ENCODE measurements around the gene WNT6. TPM values are rescaled to one million over a fixed set of nuclear protein-coding genes. Genes with fewer than 3 reads are reported as not detected.

The WNT6 gene
- total RNA-seq = not detected in 2 replicates

DNA sequence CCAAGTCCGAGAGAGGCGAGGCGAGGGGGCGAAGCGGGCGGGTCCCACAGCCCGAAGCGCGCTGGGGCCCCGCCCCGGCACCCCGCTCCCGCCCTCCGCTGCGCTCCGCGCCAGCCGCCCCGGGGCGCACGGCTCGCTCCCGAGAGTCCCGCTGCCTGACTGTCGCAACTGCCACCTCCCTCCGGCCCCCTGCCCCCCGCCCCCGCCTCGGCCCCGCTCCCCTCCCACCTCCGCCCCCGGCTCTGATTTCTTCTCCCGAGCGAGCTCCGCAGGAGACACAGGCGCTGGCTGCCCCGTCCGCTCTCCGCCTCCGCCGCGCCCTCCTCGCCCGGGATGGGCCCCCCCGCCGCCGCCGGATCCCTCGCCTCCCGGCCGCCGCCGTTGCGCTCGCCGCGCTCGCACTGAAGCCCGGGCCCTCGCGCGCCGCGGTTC is at the start of gene WNT6:
WNT6 (plus strand) TSS at position 250 of the 432 bp plus-strand sequence. CDS start 233 bp downstream, outside the sequence.
- Mint-ChIP-seq H3K27me3 (peaks cover 79% of the 10 kb centered on the region), H3K36me3 (ENCODE audit: low read depth) (no peaks in the 10 kb centered on the region), H3K9me3 (no peaks in the 10 kb centered on the region), H3K27ac (no peak within 1 kb of the TSS), H3K4me3 (peak within 1 kb of the TSS; percentile 49), H3K4me1 (peaks cover 6% of the 10 kb centered on the region)
- no peak for DNase-seq
- intact Hi-C loops (cut with micrococcal nuclease) = no loop called here

DNA sequence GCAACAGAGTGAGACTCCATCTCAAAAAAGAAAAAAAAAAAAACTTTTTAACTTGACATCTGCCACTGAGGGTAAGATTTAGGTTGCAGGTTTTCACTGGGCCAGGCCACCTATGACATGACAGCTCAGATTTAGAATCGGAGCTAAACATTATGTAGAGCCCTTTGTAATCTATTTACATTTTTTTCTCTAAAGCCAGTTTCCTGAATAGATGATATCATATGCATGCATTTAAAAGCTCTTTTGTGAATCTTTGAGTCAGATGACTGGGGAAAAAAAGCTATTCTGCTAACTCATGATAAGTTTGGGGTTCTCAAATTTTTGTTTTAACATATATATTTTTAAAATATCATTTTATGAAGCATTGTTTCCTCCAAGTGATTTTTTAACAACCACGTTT is 49.3 kb upstream of the WNT6 start:
- Mint-ChIP-seq H3K27me3 (peaks cover 15% of the 10 kb centered on the region), H3K36me3 (ENCODE audit: low read depth) (no peaks in the 10 kb centered on the region), H3K4me1 (peaks cover 7% of the 10 kb centered on the region), H3K4me3 (no peak overlapping the region), H3K9me3 (peaks cover under 1% of the 10 kb centered on the region), H3K27ac (no peak overlapping the region)
- intact Hi-C loops (cut with micrococcal nuclease) = no loop called here
- no peak for DNase-seq

DNA sequence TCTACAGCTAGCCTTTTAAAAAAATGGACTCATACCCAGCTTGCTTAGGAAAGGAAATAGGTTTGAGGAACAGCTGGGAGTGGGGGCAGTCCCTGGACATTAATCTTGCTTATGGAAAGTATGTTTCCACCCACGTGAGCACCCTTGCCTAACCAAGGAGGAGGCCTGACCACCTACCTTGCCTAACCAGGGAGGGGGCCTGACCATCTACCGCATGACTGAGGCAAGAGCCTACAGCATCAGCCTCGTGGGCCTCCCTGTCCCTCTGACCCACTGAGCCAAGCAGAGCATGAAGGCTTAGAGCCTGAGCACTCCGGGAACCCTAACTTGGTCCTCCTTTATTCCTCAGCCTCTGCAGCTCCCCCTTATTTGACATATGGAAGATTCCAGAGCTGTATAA is 48.2 kb upstream of the WNT6 start:
- DNase-seq = no peak
- intact Hi-C loops (cut with micrococcal nuclease) = no loop called here
- H3K9me3 Mint-ChIP-seq = no peaks in the 10 kb centered on the region
- H3K4me3 Mint-ChIP-seq = no peak overlapping the region
- H3K4me1 Mint-ChIP-seq = peaks cover 6% of the 10 kb centered on the region
- H3K36me3 Mint-ChIP-seq (ENCODE audit: low read depth) = no peaks in the 10 kb centered on the region
- H3K27me3 Mint-ChIP-seq = peaks cover 8% of the 10 kb centered on the region
- no peak overlapping the region for H3K27ac Mint-ChIP-seq

DNA sequence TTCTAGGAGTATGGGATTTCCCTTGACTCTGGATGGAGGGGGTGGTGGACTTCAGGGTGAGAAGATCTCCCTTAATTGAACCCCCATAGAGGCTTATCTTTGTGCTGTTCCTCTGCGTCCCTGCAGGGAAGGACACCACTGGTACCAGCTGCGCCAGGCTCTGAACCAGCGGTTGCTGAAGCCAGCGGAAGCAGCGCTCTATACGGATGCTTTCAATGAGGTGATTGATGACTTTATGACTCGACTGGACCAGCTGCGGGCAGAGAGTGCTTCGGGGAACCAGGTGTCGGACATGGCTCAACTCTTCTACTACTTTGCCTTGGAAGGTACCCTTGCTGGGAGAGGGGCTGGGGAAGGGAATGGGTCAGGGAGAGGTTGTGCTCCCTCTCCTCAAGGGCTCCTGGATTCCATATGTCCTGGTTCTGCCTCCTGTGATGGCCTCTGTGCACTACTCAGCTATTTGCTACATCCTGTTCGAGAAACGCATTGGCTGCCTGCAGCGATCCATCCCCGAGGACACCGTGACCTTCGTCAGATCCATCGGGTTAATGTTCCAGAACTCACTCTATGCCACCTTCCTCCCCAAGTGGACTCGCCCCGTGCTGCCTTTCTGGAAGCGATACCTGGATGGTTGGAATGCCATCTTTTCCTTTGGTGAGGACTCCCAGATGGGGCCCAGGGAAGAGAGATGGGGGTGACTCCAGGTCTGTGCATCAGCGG is 47.3 kb upstream of the WNT6 start:
- intact Hi-C loops (cut with micrococcal nuclease) = no loop called here
- H3K9me3 Mint-ChIP-seq = no peaks in the 10 kb centered on the region
- no peak overlapping the region for H3K4me3 Mint-ChIP-seq

DNA sequence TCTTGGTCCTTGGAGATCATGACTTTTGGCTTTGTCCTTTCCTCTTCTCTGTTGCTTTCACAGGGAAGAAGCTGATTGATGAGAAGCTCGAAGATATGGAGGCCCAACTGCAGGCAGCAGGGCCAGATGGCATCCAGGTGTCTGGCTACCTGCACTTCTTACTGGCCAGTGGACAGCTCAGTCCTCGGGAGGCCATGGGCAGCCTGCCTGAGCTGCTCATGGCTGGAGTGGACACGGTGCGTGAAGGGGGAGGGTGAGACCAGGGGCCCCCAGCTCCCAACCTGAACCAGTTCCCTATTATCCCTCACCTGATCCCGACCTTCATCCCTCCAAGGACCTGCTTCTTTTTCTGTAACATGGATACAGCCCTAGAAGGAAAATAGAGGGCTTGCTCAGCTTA is 46.7 kb upstream of the WNT6 start:
- no peak overlapping the region for H3K4me3 Mint-ChIP-seq
- intact Hi-C loops (cut with micrococcal nuclease) = no loop called here
- no peak for DNase-seq
- H3K27ac Mint-ChIP-seq = no peak overlapping the region
- H3K36me3 Mint-ChIP-seq (ENCODE audit: low read depth) = no peaks in the 10 kb centered on the region
- H3K4me1 Mint-ChIP-seq = peaks cover 5% of the 10 kb centered on the region
- peaks cover 13% of the 10 kb centered on the region for H3K27me3 Mint-ChIP-seq
- H3K9me3 Mint-ChIP-seq = no peaks in the 10 kb centered on the region

More for the DNA sequence above, 47.3 kb upstream of the WNT6 start:
- peaks cover 8% of the 10 kb centered on the region for H3K27me3 Mint-ChIP-seq
- H3K36me3 Mint-ChIP-seq (ENCODE audit: low read depth) = no peaks in the 10 kb centered on the region
- H3K27ac Mint-ChIP-seq = no peak overlapping the region
- peaks cover 5% of the 10 kb centered on the region for H3K4me1 Mint-ChIP-seq
- no peak for DNase-seq

DNA sequence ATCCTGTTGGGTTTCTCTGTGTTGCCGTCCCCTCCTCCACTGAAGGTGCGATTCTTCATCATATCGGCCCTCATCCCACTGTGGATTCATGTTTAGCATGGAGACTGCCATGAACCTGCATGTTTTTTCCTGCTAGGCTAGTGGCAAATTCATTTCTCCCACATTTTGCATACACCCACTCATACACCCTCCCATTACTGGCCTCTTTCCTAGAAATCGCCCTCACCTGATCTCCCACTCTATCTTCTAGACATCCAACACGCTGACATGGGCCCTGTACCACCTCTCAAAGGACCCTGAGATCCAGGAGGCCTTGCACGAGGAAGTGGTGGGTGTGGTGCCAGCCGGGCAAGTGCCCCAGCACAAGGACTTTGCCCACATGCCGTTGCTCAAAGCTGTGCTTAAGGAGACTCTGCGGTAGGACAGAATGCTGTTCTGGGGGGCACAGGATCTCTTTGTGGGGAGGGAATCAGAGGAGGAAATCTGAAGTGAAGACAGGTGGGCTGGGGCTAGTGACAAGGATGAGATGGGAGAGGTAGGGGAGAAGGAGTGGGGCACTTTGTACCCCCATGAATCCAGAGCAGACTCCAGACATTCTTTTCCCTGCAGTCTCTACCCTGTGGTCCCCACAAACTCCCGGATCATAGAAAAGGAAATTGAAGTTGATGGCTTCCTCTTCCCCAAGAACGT is 45.7 kb upstream of the WNT6 start:
- no peaks in the 10 kb centered on the region for H3K9me3 Mint-ChIP-seq
- intact Hi-C loops (cut with micrococcal nuclease) = no loop called here
- no peaks in the 10 kb centered on the region for H3K36me3 Mint-ChIP-seq (ENCODE audit: low read depth)
- peaks cover 13% of the 10 kb centered on the region for H3K27me3 Mint-ChIP-seq
- DNase-seq = no peak
- peak overlapping the region; percentile 32 for H3K27ac Mint-ChIP-seq
- peaks cover 5% of the 10 kb centered on the region for H3K4me1 Mint-ChIP-seq
- no peak overlapping the region for H3K4me3 Mint-ChIP-seq

DNA sequence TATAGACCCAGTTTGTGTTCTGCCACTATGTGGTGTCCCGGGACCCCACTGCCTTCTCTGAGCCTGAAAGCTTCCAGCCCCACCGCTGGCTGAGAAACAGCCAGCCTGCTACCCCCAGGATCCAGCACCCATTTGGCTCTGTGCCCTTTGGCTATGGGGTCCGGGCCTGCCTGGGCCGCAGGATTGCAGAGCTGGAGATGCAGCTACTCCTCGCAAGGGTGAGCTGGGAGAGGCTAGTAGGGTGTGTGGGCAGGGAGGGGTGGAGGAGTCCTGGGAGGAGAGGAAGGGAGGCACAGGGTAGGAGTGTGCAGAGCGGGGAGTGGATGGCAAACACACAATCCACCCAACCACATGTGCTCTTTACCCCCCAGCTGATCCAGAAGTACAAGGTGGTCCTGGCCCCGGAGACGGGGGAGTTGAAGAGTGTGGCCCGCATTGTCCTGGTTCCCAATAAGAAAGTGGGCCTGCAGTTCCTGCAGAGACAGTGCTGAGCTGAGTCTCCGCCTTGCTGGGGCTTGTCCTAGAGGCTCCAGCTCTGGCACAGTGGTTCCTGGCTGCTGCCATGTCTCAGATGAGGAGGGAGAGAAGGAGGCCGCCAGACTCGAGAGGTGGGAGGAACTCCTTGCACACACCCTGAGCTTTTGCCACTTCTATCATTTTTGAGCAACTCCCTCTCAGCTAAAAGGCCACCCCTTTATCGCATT is 44.9 kb upstream of the WNT6 start:
- Mint-ChIP-seq H3K4me3 (no peak overlapping the region), H3K4me1 (peaks cover 5% of the 10 kb centered on the region), H3K27ac (no peak overlapping the region), H3K36me3 (ENCODE audit: low read depth) (no peaks in the 10 kb centered on the region), H3K27me3 (peaks cover 13% of the 10 kb centered on the region), H3K9me3 (no peaks in the 10 kb centered on the region)
- intact Hi-C loops (cut with micrococcal nuclease) = no loop called here
- DNase-seq = no peak

DNA sequence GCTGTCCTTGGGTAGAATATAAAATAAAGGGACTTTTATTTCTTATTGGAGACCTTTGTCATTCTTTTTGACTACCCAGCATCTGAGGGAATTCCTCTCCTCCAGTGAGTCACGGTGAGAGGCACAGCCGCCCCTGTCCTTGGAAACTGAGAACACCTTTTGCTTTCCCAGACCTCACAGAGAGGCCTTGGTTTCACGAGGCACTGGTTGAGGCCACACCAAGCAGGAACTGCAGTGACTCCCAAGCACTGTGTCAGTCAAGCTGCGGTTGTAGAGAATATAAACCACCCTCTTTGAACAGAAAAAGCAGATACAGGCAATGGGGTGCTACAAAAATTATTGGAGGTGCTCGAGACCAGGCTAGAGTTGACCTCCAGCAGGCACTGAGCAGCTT is 44.4 kb upstream of the WNT6 start:
- Mint-ChIP-seq H3K4me3 (no peak overlapping the region), H3K27ac (no peak overlapping the region), H3K27me3 (peaks cover 13% of the 10 kb centered on the region), H3K9me3 (no peaks in the 10 kb centered on the region), H3K36me3 (ENCODE audit: low read depth) (no peaks in the 10 kb centered on the region), H3K4me1 (peaks cover 5% of the 10 kb centered on the region)
- intact Hi-C loops (cut with micrococcal nuclease) = no loop called here
- DNase-seq = no peak

DNA sequence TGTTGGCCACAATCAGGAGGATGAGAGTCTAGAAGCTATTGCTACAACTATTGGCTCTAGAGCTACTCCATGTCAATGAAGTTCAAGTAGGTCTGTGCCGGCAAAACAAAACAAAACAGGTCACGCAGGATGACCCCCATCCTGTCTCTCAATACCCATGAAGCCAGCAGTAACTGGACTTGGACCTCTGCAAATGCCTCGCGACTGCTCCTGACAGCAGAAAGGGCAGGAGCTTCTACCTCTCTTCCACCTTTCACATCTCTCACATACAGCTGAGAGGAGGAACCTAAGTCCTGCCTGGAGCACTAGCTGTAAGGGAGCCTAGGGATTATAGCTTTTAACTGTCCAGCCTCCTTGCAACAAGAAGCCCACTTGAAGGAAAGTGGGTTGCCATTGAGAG is 44.0 kb upstream of the WNT6 start:
- peaks cover 13% of the 10 kb centered on the region for H3K27me3 Mint-ChIP-seq
- no peaks in the 10 kb centered on the region for H3K9me3 Mint-ChIP-seq
- H3K4me1 Mint-ChIP-seq = peaks cover 5% of the 10 kb centered on the region
- H3K27ac Mint-ChIP-seq = no peak overlapping the region
- DNase-seq = no peak
- no peaks in the 10 kb centered on the region for H3K36me3 Mint-ChIP-seq (ENCODE audit: low read depth)
- intact Hi-C loops (cut with micrococcal nuclease) = no loop called here
- H3K4me3 Mint-ChIP-seq = no peak overlapping the region

DNA sequence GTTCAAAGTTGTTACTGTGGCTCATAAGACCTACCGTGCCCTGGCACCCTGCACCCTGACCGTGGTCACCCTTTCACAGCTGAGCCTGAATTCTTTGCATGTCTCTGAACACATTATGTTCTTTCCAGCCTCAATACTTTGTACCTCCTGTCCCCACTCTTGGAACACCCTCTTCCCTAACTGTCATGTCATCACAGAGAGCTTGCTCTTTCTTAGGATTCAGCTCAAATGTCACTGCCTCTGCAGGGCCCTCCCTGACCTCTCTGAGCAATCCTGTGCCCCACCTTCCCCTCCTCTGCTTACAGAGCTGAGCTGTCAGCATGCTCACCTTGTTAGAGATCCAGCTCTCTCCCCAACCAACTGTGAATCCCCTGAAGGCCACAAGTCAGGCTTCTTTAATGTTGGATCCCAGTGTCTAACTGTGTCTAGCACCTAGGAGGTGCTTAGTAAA is 43.0 kb upstream of the WNT6 start:
- intact Hi-C loops (cut with micrococcal nuclease) = no loop called here

DNA sequence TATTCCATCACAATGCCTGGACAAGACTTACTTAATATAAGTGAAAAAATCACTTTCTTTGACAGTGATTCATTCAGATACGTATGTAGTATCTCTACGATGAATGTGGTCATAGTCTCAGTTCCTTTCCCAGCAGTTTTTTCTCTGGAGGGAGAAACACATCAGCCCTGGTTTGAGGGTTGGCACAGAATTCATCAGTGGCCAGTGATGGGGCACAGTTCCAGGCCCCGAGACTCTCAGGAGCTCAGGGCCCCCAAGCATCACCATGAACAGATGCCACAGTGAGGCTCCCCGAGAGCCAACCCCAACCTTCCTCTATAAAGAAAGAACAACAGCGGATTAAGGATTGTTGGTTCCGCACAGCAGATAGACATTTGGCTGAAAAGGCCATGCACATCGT is 40.5 kb upstream of the WNT6 start:
- H3K27me3 Mint-ChIP-seq = peaks cover 8% of the 10 kb centered on the region
- no peak for DNase-seq
- H3K4me1 Mint-ChIP-seq = no peaks in the 10 kb centered on the region
- H3K27ac Mint-ChIP-seq = no peak overlapping the region
- no peaks in the 10 kb centered on the region for H3K36me3 Mint-ChIP-seq (ENCODE audit: low read depth)
- intact Hi-C loops (cut with micrococcal nuclease) = no loop called here
- no peaks in the 10 kb centered on the region for H3K9me3 Mint-ChIP-seq
- no peak overlapping the region for H3K4me3 Mint-ChIP-seq

More for the DNA sequence above, 43.0 kb upstream of the WNT6 start:
- no peak for DNase-seq
- H3K27ac Mint-ChIP-seq = no peak overlapping the region
- H3K27me3 Mint-ChIP-seq = peaks cover 8% of the 10 kb centered on the region
- no peaks in the 10 kb centered on the region for H3K36me3 Mint-ChIP-seq (ENCODE audit: low read depth)
- H3K4me3 Mint-ChIP-seq = no peak overlapping the region
- peaks cover 5% of the 10 kb centered on the region for H3K4me1 Mint-ChIP-seq
- no peaks in the 10 kb centered on the region for H3K9me3 Mint-ChIP-seq

DNA sequence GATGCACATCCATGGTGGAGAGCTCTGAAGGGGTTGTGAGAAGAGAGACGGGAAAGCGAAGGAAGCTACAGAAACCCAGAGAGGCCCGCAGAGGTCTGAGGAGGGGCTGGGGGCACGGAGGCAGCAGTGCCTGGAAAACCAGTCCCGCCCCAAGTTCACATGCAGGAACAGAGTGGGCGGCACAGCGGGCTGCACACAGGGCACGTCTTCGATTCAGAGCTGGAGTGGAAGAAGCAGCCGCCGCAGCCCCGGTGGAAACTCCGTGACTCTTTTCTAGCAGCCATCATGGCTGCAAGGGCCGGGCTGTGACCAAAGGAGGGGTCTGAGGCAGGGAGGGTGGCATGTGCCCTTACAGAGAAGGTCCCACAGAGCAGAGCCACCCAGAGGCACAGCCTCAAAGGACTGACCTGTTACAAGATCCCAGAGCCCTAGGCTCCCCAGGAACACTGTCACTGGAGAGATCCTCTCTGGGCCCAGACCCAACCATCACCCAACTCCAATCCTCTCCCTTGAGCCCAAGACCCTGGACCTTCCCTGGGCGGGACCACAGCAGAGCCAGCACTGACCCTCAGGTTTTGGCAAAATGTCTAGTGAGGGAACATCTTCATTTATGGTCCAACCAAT is 38.7 kb upstream of the WNT6 start:
- DNase-seq = no peak
- intact Hi-C loops (cut with micrococcal nuclease) = no loop called here
- H3K4me3 Mint-ChIP-seq = no peak overlapping the region
- H3K9me3 Mint-ChIP-seq = no peaks in the 10 kb centered on the region
- H3K27me3 Mint-ChIP-seq = peaks cover 8% of the 10 kb centered on the region
- no peak overlapping the region for H3K27ac Mint-ChIP-seq
- H3K36me3 Mint-ChIP-seq (ENCODE audit: low read depth) = no peaks in the 10 kb centered on the region
- H3K4me1 Mint-ChIP-seq = no peaks in the 10 kb centered on the region

DNA sequence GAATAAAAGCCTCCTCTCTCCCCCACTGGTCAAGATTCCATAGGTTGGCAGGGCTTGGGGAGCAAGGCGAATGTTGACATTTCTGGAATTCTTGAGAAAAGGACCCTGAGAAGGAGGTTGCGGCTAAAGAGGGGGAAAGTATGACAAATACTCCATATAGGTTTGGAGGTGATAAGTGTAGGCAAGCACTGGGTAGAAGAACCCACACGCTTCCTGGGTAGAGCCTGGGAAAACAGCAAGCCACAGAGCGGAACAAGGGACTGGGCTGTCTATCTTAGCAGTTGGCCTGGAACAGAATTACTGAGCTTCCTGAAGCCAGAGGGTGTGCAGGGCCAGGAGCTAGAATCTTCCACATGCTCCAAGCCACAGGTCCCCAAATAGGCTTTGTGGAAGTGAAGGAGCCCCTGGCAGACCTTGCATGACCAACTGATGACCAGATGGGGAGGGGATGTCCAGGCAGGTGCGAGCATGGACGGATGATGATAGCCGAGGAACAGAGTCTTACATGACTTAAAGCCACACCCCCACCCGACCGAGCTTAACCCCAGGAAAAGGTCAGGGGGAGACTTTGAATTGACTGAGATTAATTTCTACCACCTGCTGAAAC is 37.9 kb upstream of the WNT6 start:
- no peaks in the 10 kb centered on the region for H3K4me1 Mint-ChIP-seq
- no peak overlapping the region for H3K4me3 Mint-ChIP-seq
- intact Hi-C loops (cut with micrococcal nuclease) = no loop called here
- H3K27ac Mint-ChIP-seq = no peak overlapping the region
- no peak for DNase-seq
- H3K9me3 Mint-ChIP-seq = no peaks in the 10 kb centered on the region
- no peaks in the 10 kb centered on the region for H3K36me3 Mint-ChIP-seq (ENCODE audit: low read depth)
- H3K27me3 Mint-ChIP-seq = peaks cover 6% of the 10 kb centered on the region
